Central memory CD4-positive, alpha-beta T cell (primary cell): ENCODE results near the gene C1QTNF4.
"Not testable (repeated sequence)": the region's sequence is repeated elsewhere in the genome, so short reads cannot be mapped to it uniquely, and the experiment has no call there.

Source experiments
- DNase-seq: peaks from one replicate; pipeline ENCODE4 v3.0.0; 2022

Gene C1QTNF4

GRCh38 chr11:47564933-47565339, 29.3 kb downstream of the C1QTNF4 start:
- no peak for DNase-seq

- DNase-seq = not testable (repeated sequence)
These were observed 29.8 kb downstream of the C1QTNF4 start for GRCh38 chr11:47564366-47564765.

- DNase-seq = not testable (repeated sequence)
These were observed 31.8 kb downstream of the C1QTNF4 start for GRCh38 chr11:47562393-47562792.

GRCh38 chr11:47560426-47560825, 33.8 kb downstream of the C1QTNF4 start:
- DNase-seq = no peak

- no peak for DNase-seq
These were observed 35.5 kb downstream of the C1QTNF4 start for GRCh38 chr11:47558695-47559094.

GRCh38 chr11:47557004-47557403, 37.2 kb downstream of the C1QTNF4 start:
- not testable (repeated sequence) for DNase-seq

GRCh38 chr11:47553406-47553743, 40.8 kb downstream of the C1QTNF4 start:
- no peak for DNase-seq

GRCh38 chr11:47552566-47553405, 41.4 kb downstream of the C1QTNF4 start, which contains the start of gene CELF1:
CELF1 (minus strand) TSS chr11:47553132; CDS start chr11:47499523, 53,609 bp downstream.
- DNase-seq = peak; percentile 91

- DNase-seq = peak; percentile 15
These were observed 42.1 kb downstream of the C1QTNF4 start for GRCh38 chr11:47552056-47552565.

- DNase-seq = no peak
These were observed 43.1 kb downstream of the C1QTNF4 start for GRCh38 chr11:47551086-47551485.

- no peak for DNase-seq
These were observed 43.7 kb downstream of the C1QTNF4 start for GRCh38 chr11:47550288-47551047.

GRCh38 chr11:47546274-47546673, 47.9 kb downstream of the C1QTNF4 start:
- not testable (repeated sequence) for DNase-seq

GRCh38 chr11:47545298-47545697, 48.9 kb downstream of the C1QTNF4 start:
- no peak for DNase-seq

- DNase-seq = no peak
These were observed 53.1 kb downstream of the C1QTNF4 start for GRCh38 chr11:47541070-47541469.

GRCh38 chr11:47539681-47540039, 54.6 kb downstream of the C1QTNF4 start:
- DNase-seq = no peak
